Mesenchymal stem cell (in vitro differentiated cells and primary cell): ENCODE data around the gene ECT2L.

Experiments
- DNase-seq: peaks from one replicate; pipeline ENCODE4 v3.0.0-alpha.2; 2013
- H2AFZ ChIP-seq: one replicate; pipeline ENCODE4 v1.6.1; 2013; ENCODE audit warnings: low read depth, mild to moderate bottlenecking, control low read depth, inconsistent platforms, low read length, moderate library complexity
- H2AK5ac ChIP-seq: 2 replicates; pipeline ENCODE4 v1.6.1; 2013; ENCODE audit warnings: low read length, moderate library complexity, mild to moderate bottlenecking, inconsistent platforms; ENCODE audit not compliant: severe bottlenecking
- H2BK120ac ChIP-seq: one replicate; pipeline ENCODE4 v1.6.1; 2013; ENCODE audit warnings: low read depth, mild to moderate bottlenecking, inconsistent platforms, low read length, moderate library complexity
- H2BK12ac ChIP-seq, 2 experiments: one replicate each; pipeline ENCODE4 v1.6.1; 2013; ENCODE audit warnings: inconsistent platforms in 2 of 2, low read length in 2 of 2, mild to moderate bottlenecking in 2 of 2, moderate library complexity in 2 of 2, control low read depth in 1 of 2
- H2BK15ac ChIP-seq: one replicate; pipeline ENCODE4 v1.6.1; 2013; ENCODE audit warnings: mild to moderate bottlenecking, low read depth, inconsistent platforms; ENCODE audit not compliant: poor library complexity, severe bottlenecking
- H2BK5ac ChIP-seq: 2 replicates; pipeline ENCODE4 v1.6.1; 2013; ENCODE audit warnings: low read depth, mild to moderate bottlenecking, low read length, control low read depth, inconsistent platforms; ENCODE audit not compliant: poor library complexity, severe bottlenecking
- H3K14ac ChIP-seq, 2 experiments: one replicate each; pipeline ENCODE4 v1.6.1; 2013; ENCODE audit warnings: inconsistent platforms in 2 of 2, low read length in 2 of 2, control low read depth in 1 of 2, mild to moderate bottlenecking in 1 of 2, moderate library complexity in 1 of 2
- H3K18ac ChIP-seq, 2 experiments: one replicate each; pipeline ENCODE4 v1.6.1; 2013; ENCODE audit warnings: inconsistent platforms in 2 of 2, low read length in 2 of 2, control low read depth in 1 of 2, low read depth in 1 of 2, mild to moderate bottlenecking in 1 of 2
- H3K23ac ChIP-seq, 2 experiments: one replicate each; pipeline ENCODE4 v1.6.1; 2013; ENCODE audit warnings: inconsistent platforms in 2 of 2, low read length in 2 of 2, mild to moderate bottlenecking in 2 of 2, moderate library complexity in 2 of 2, control low read depth in 1 of 2
- H3K27ac ChIP-seq: 2 replicates; pipeline ENCODE4 v1.5.1; 2013; ENCODE audit warnings: mild to moderate bottlenecking, moderate library complexity, low read length, control low read depth, inconsistent platforms; ENCODE audit not compliant: poor library complexity, severe bottlenecking
- H3K27me3 ChIP-seq, 2 experiments: 2 replicates each; pipeline versions ENCODE4 v1.6.1 to v1.7.0; 2013; ENCODE audit warnings: low read length in 2 of 2, mild to moderate bottlenecking in 2 of 2, moderate library complexity in 2 of 2, control low read depth in 1 of 2, inconsistent platforms in 1 of 2; ENCODE audit not compliant: control insufficient read depth in 1 of 2, insufficient read depth in 1 of 2
- H3K36me3 ChIP-seq, 2 experiments: 2 replicates each; pipeline versions ENCODE4 v1.6.1 to v1.7.0; 2013; ENCODE audit warnings: low read length in 2 of 2, control low read depth in 1 of 2, inconsistent platforms in 1 of 2, low read depth in 1 of 2, mild to moderate bottlenecking in 1 of 2; ENCODE audit not compliant: insufficient read depth in 2 of 2, control insufficient read depth in 1 of 2
- H3K4ac ChIP-seq, 2 experiments: one replicate each; pipeline ENCODE4 v1.6.1; 2013; ENCODE audit warnings: inconsistent platforms in 2 of 2, low read length in 2 of 2, mild to moderate bottlenecking in 2 of 2, moderate library complexity in 2 of 2, control low read depth in 1 of 2, low read depth in 1 of 2
- H3K4me1 ChIP-seq: 2 replicates; pipeline ENCODE4 v1.6.1; 2013; ENCODE audit warnings: low read depth, low read length, control low read depth; ENCODE audit not compliant: control insufficient read depth, insufficient read depth
- H3K4me2 ChIP-seq: 2 replicates; pipeline ENCODE4 v1.6.1; 2013; ENCODE audit warnings: low read length, mild to moderate bottlenecking, inconsistent platforms; ENCODE audit not compliant: poor library complexity, severe bottlenecking
- H3K4me3 ChIP-seq, 2 experiments: 2 replicates each; pipeline versions ENCODE4 v1.5.1 to v1.7.0; 2013; ENCODE audit warnings: low read length in 2 of 2, mild to moderate bottlenecking in 2 of 2, control low read depth in 1 of 2, low read depth in 1 of 2; ENCODE audit not compliant: insufficient read depth in 1 of 2
- H3K79me1 ChIP-seq: replicated peaks from 2 replicates; pipeline ENCODE4 v1.6.1; 2013; ENCODE audit warnings: mild to moderate bottlenecking, control low read depth, low read length, inconsistent platforms; ENCODE audit not compliant: poor library complexity, severe bottlenecking
- H3K9ac ChIP-seq: 2 replicates; pipeline ENCODE4 v1.7.0; 2013; ENCODE audit warnings: mild to moderate bottlenecking, low read length, moderate library complexity
- H3K9me3 ChIP-seq: 2 replicates; pipeline ENCODE4 v1.7.0; 2013; ENCODE audit warnings: mild to moderate bottlenecking, low read length; ENCODE audit not compliant: control insufficient read depth
- H4K8ac ChIP-seq: one replicate; pipeline ENCODE4 v1.6.1; 2013; ENCODE audit warnings: inconsistent platforms, mild to moderate bottlenecking, low read length, moderate library complexity
- H4K91ac ChIP-seq: one replicate; pipeline ENCODE4 v1.6.1; 2013; ENCODE audit warnings: mild to moderate bottlenecking, low read length, inconsistent platforms
- WGBS: methylation state at CpG from one replicate; pipeline ENCODE4 v1.1.7; 2013; ENCODE audit warnings: mixed read lengths; 5-methylcytosine and 5-hydroxymethylcytosine counted together

The ECT2L gene

DNA sequence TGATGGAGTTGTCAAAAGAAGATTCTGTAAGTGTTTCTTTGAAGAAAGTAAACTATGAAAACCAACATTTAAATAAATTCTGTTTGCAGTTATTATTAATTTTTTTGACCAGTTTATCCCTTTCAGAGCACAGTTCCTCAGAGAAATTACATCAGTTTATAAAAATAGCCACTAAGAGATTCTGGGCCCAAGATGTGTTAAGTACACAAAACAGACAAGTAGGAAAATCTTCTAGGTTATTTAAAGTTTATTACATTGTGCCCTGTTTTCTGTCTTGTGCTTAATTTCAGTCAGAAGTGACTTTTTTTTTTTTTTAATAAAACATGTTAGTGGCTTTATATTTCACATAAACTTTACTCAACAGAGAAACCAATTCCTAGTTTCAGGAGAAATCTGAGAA, 72.3 kb downstream of the ECT2L start:
- H3K9me3 ChIP-seq: no peaks in the 10 kb centered on the region
- H2AFZ ChIP-seq: no peak overlapping the region
- H4K91ac ChIP-seq: no peak overlapping the region
- no peak overlapping the region for H3K4me2 ChIP-seq
- H3K14ac ChIP-seq: no peak overlapping the region
- no peak overlapping the region for H2BK12ac ChIP-seq
- no peaks in the 10 kb centered on the region for H3K4me1 ChIP-seq
- no peak overlapping the region for H4K8ac ChIP-seq
- H3K23ac ChIP-seq: no peak overlapping the region
- no peak overlapping the region for H3K27ac ChIP-seq
- H3K9ac ChIP-seq: no peak overlapping the region
- H3K18ac ChIP-seq: no peak overlapping the region
- no peak overlapping the region for H3K4me3 ChIP-seq
- H2BK15ac ChIP-seq: no peak overlapping the region
- H2BK5ac ChIP-seq: no peak overlapping the region
- no peak overlapping the region for H3K4ac ChIP-seq
- H2AK5ac ChIP-seq: no peak overlapping the region
- no peak overlapping the region for H2BK120ac ChIP-seq
- no peaks in the 10 kb centered on the region for H3K79me1 ChIP-seq
- no peaks in the 10 kb centered on the region for H3K36me3 ChIP-seq
- H3K27me3 ChIP-seq: no peaks in the 10 kb centered on the region
- DNase-seq: no peak

- Histone ChIP-seq H3K23ac (no peak overlapping the region), H3K18ac (no peak overlapping the region), H2BK5ac (no peak overlapping the region), H3K4ac (no peak overlapping the region), H3K4me2 (no peak overlapping the region), H2BK12ac (no peak overlapping the region), H2AFZ (no peak overlapping the region), H4K91ac (no peak overlapping the region), H3K4me3 (no peak overlapping the region), H2BK120ac (no peak overlapping the region), H3K36me3 (no peaks in the 10 kb centered on the region), H4K8ac (no peak overlapping the region), H3K79me1 (no peaks in the 10 kb centered on the region), H3K27me3 (no peaks in the 10 kb centered on the region), H2AK5ac (no peak overlapping the region), H2BK15ac (no peak overlapping the region), H3K9ac (no peak overlapping the region), H3K9me3 (no peaks in the 10 kb centered on the region), H3K27ac (no peak overlapping the region), H3K14ac (no peak overlapping the region), H3K4me1 (no peaks in the 10 kb centered on the region)
- DNase-seq: no peak
- WGBS: 64% methylated on average over 4 of the region's 4 CpGs
Observed at GRCh38 chr6:138869398-138869797, 73.5 kb downstream of the ECT2L start.

GRCh38 chr6:138873191-138873590, 77.3 kb downstream of the ECT2L start:
- H4K8ac ChIP-seq: no peak overlapping the region
- no peaks in the 10 kb centered on the region for H3K4me1 ChIP-seq
- no peak for DNase-seq
- H3K9me3 ChIP-seq: no peaks in the 10 kb centered on the region
- H3K27me3 ChIP-seq: no peaks in the 10 kb centered on the region
- H3K23ac ChIP-seq: no peak overlapping the region
- H3K36me3 ChIP-seq: no peaks in the 10 kb centered on the region
- no peak overlapping the region for H3K14ac ChIP-seq
- no peaks in the 10 kb centered on the region for H3K79me1 ChIP-seq
- H2AFZ ChIP-seq: no peak overlapping the region
- H3K18ac ChIP-seq: no peak overlapping the region
- H3K27ac ChIP-seq: no peak overlapping the region
- WGBS: 88% methylated on average over 7 of the region's 8 CpGs
- H4K91ac ChIP-seq: no peak overlapping the region
- H2BK120ac ChIP-seq: no peak overlapping the region
- no peak overlapping the region for H2BK5ac ChIP-seq
- H2BK12ac ChIP-seq: no peak overlapping the region
- no peak overlapping the region for H2BK15ac ChIP-seq
- no peak overlapping the region for H3K4me3 ChIP-seq
- H3K4ac ChIP-seq: no peak overlapping the region
- no peak overlapping the region for H2AK5ac ChIP-seq
- H3K9ac ChIP-seq: no peak overlapping the region
- no peak overlapping the region for H3K4me2 ChIP-seq

- no peaks in the 10 kb centered on the region for H3K27me3 ChIP-seq
- no peaks in the 10 kb centered on the region for H3K9me3 ChIP-seq
- H3K79me1 ChIP-seq: no peaks in the 10 kb centered on the region
- WGBS: 96% methylated on average over 6 of the region's 7 CpGs
- DNase-seq: no peak
- H3K4ac ChIP-seq: no peak overlapping the region
- no peak overlapping the region for H3K14ac ChIP-seq
- no peak overlapping the region for H2AFZ ChIP-seq
- H3K9ac ChIP-seq: no peak overlapping the region
- H3K4me1 ChIP-seq: peaks cover 2% of the 10 kb centered on the region
- H3K4me2 ChIP-seq: no peak overlapping the region
- no peaks in the 10 kb centered on the region for H3K36me3 ChIP-seq
- no peak overlapping the region for H2BK15ac ChIP-seq
- no peak overlapping the region for H3K4me3 ChIP-seq
- no peak overlapping the region for H4K8ac ChIP-seq
- H2BK12ac ChIP-seq: no peak overlapping the region
- no peak overlapping the region for H3K18ac ChIP-seq
- no peak overlapping the region for H2BK5ac ChIP-seq
- no peak overlapping the region for H3K23ac ChIP-seq
- H3K27ac ChIP-seq: no peak overlapping the region
- no peak overlapping the region for H2AK5ac ChIP-seq
- no peak overlapping the region for H2BK120ac ChIP-seq
- no peak overlapping the region for H4K91ac ChIP-seq
Observed at GRCh38 chr6:138882369-138883017, 86.6 kb downstream of the ECT2L start.
